Loucy (cell line): Measurements from ENCODE around the gene MMEL1.

ENCODE experiments used
- H2AFZ ChIP-seq: fragments of 200-600 bp; sonication (generic); 2 replicates; pipeline ENCODE4 v1.6.0; 2016; ENCODE audit warnings: antibody characterized with exemption, mild to moderate bottlenecking, low read length, moderate library complexity
- H3F3A ChIP-seq: fragments of 200-600 bp; 2 replicates; pipeline ENCODE4 v1.6.0; 2016; ENCODE audit warnings: antibody characterized with exemption, low read depth, mild to moderate bottlenecking
- H3K27me3 ChIP-seq: fragments of 200-600 bp; sonication (generic); 2 replicates; pipeline ENCODE4 v1.6.1; 2014; ENCODE audit warnings: low read length, mild to moderate bottlenecking; ENCODE audit not compliant: insufficient read depth, poor library complexity, severe bottlenecking
- H3K36me3 ChIP-seq: fragments of 200-600 bp; sonication (generic); 2 replicates; pipeline ENCODE4 v1.6.1; 2016; ENCODE audit warnings: low read length; ENCODE audit not compliant: insufficient read depth
- H3K4me1 ChIP-seq: fragments of 200-600 bp; sonication (generic); 2 replicates; pipeline ENCODE4 v1.5.1; 2014; ENCODE audit warnings: low read length, mild to moderate bottlenecking; ENCODE audit not compliant: insufficient read depth, poor library complexity, severe bottlenecking
- H3K4me2 ChIP-seq: fragments of 200-600 bp; sonication (generic); 2 replicates; pipeline ENCODE4 v1.6.0; 2014; ENCODE audit warnings: antibody characterized with exemption, low read length, low read depth, mild to moderate bottlenecking; ENCODE audit not compliant: poor library complexity, severe bottlenecking
- H3K4me3 ChIP-seq: fragments of 200-600 bp; sonication (generic); 2 replicates; pipeline ENCODE4 v1.5.1; 2014; ENCODE audit warnings: low read length, mild to moderate bottlenecking, mixed read lengths; ENCODE audit not compliant: poor library complexity, severe bottlenecking
- H3K79me2 ChIP-seq: fragments of 200-600 bp; sonication (generic); 2 replicates; pipeline ENCODE4 v1.6.1; 2014; ENCODE audit warnings: low read length; ENCODE audit not compliant: insufficient read depth
- H3K9ac ChIP-seq: fragments of 200-600 bp; sonication (generic); 2 replicates; pipeline ENCODE4 v1.6.0; 2014; ENCODE audit warnings: mild to moderate bottlenecking, low read depth, low read length, moderate library complexity; ENCODE audit not compliant: poor library complexity, severe bottlenecking
- H3K9me2 ChIP-seq: fragments of 200-600 bp; sonication (generic); replicated peaks from 2 replicates; pipeline ENCODE4 v1.6.1; 2016; ENCODE audit warnings: low read depth, low read length, mixed read lengths
- H3K9me3 ChIP-seq: fragments of 200-600 bp; sonication (generic); 2 replicates; pipeline ENCODE4 v1.6.1; 2014; ENCODE audit warnings: mild to moderate bottlenecking, antibody characterized with exemption, low read length, low read depth; ENCODE audit not compliant: insufficient read depth
- H4K20me1 ChIP-seq: fragments of 200-600 bp; sonication (generic); 2 replicates; pipeline ENCODE4 v1.6.0; 2014; ENCODE audit warnings: antibody characterized with exemption, low read length, mild to moderate bottlenecking; ENCODE audit not compliant: insufficient read depth, poor library complexity, severe bottlenecking
- EZH2phosphoT487 ChIP-seq: fragments of 200-600 bp; IDR thresholded peaks from 2 replicates; pipeline ENCODE4 v1.6.1; 2018; ENCODE audit warnings: antibody characterized with exemption, mild to moderate bottlenecking, moderate library complexity, borderline replicate concordance
- TF ChIP-seq, protein P1 (sequence below): fragments of 200-600 bp; sonication (generic); conservative IDR thresholded peaks from 2 replicates; pipeline ENCODE4 v1.5.1; 2014; ENCODE audit warnings: mild to moderate bottlenecking, antibody characterized with exemption, low read length

MMEL1 gene

GRCh38 chr1:2588661-2589430 lies 44.0 kb downstream of the MMEL1 start:
- Histone ChIP-seq H3K27me3 (no peaks in the 10 kb centered on the region), H3K4me2 (no peak overlapping the region), H4K20me1 (peaks cover 3% of the 10 kb centered on the region), H3F3A (no peaks in the 10 kb centered on the region), H3K4me1 (peaks cover 26% of the 10 kb centered on the region), H3K9me3 (no peaks in the 10 kb centered on the region), H3K9ac (peak overlapping the region; percentile 98), H3K79me2 (peaks cover 7% of the 10 kb centered on the region; the same call in 1 of the 2 replicates), H3K36me3 (no peaks in the 10 kb centered on the region), H3K4me3 (no peak overlapping the region), H3K9me2 (no peaks in the 10 kb centered on the region), H2AFZ (no peak overlapping the region)
- TF ChIP-seq, protein P1, sequence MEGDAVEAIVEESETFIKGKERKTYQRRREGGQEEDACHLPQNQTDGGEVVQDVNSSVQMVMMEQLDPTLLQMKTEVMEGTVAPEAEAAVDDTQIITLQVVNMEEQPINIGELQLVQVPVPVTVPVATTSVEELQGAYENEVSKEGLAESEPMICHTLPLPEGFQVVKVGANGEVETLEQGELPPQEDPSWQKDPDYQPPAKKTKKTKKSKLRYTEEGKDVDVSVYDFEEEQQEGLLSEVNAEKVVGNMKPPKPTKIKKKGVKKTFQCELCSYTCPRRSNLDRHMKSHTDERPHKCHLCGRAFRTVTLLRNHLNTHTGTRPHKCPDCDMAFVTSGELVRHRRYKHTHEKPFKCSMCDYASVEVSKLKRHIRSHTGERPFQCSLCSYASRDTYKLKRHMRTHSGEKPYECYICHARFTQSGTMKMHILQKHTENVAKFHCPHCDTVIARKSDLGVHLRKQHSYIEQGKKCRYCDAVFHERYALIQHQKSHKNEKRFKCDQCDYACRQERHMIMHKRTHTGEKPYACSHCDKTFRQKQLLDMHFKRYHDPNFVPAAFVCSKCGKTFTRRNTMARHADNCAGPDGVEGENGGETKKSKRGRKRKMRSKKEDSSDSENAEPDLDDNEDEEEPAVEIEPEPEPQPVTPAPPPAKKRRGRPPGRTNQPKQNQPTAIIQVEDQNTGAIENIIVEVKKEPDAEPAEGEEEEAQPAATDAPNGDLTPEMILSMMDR: no peak
- TF ChIP-seq EZH2phosphoT487: no peak

DNA sequence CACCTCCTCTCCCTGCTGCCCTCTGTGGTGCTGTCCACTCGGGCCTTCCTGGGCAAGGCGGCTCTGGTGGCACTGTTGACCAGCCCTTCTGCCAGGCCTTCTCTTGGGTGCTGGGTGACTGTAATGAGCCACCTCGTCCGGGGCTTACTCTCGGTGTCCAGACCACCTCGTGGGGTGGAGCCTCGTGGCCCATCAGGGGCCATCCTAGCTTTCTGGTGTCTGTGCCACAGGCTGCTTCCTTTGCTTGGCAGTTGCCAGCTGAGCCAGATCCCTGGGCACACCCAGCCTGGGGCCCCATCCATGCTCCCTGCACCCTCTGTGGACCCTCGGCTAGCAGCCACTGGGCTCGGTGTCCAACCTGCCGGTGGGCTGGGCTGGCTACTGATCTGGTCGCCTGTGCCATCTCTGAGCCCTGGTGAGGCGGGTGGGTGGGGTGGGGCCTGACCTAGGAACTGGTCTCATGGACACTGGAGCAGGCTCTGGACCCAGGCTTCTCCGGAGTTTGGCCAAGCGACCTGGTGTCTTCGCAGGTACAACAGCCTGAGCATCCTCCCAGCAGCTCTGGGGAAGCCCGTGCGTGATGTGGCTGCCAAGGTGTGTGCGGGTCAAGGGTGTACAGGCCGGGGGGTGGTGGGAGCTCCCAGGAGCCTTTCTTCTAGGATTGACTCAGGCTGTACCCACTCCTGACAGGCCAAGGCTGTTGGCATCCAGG lies 44.8 kb downstream of the MMEL1 start:
- H3K79me2 ChIP-seq: peaks cover 7% of the 10 kb centered on the region; the same call in 1 of the 2 replicates
- peaks cover 3% of the 10 kb centered on the region for H4K20me1 ChIP-seq
- no peak overlapping the region for H2AFZ ChIP-seq
- no peaks in the 10 kb centered on the region for H3K9me3 ChIP-seq
- H3K4me2 ChIP-seq: peak overlapping the region; percentile 89
- H3F3A ChIP-seq: no peaks in the 10 kb centered on the region
- peaks cover 30% of the 10 kb centered on the region for H3K4me1 ChIP-seq
- TF ChIP-seq, protein P1: no peak
- no peaks in the 10 kb centered on the region for H3K36me3 ChIP-seq
- H3K27me3 ChIP-seq: no peaks in the 10 kb centered on the region
- H3K9me2 ChIP-seq: no peaks in the 10 kb centered on the region
- peak overlapping the region; percentile 92 for H3K4me3 ChIP-seq
- peak overlapping the region; percentile 98 for H3K9ac ChIP-seq

GRCh38 chr1:2587071-2587859 lies 45.6 kb downstream of the MMEL1 start:
- no peaks in the 10 kb centered on the region for H3K36me3 ChIP-seq
- H3K4me2 ChIP-seq: peak overlapping the region; percentile 89
- H3K9me3 ChIP-seq: no peaks in the 10 kb centered on the region
- no peaks in the 10 kb centered on the region for H3K9me2 ChIP-seq
- H3K4me1 ChIP-seq: peaks cover 30% of the 10 kb centered on the region
- TF ChIP-seq, protein P1: no peak
- TF ChIP-seq EZH2phosphoT487: no peak
- no peaks in the 10 kb centered on the region for H3F3A ChIP-seq
- H3K27me3 ChIP-seq: no peaks in the 10 kb centered on the region
- peaks cover 7% of the 10 kb centered on the region; the same call in 1 of the 2 replicates for H3K79me2 ChIP-seq
- peak overlapping the region; percentile 98 for H3K9ac ChIP-seq
- H4K20me1 ChIP-seq: peaks cover 3% of the 10 kb centered on the region
- H3K4me3 ChIP-seq: peak overlapping the region; percentile 92
- peak overlapping the region; percentile 84 for H2AFZ ChIP-seq
